HG02870 (cell line): Measurements from ENCODE around the gene MAP3K2.

Experiments used
- ATAC-seq: cut with Tn5 transposase; IDR thresholded peaks from one replicate; pipeline ENCODE4 v1.9.1; 2021; ENCODE audit warnings: mild to moderate bottlenecking, moderate library complexity; ENCODE audit not compliant: unreplicated experiment

Gene MAP3K2

GRCh38 chr2:127387655-127388422 lies at the start of gene MAP3K2:
MAP3K2 (minus strand) TSS chr2:127387975; CDS start chr2:127343129, 44,846 bp downstream.
- peak; percentile 68 for ATAC-seq

GRCh38 chr2:127437056-127437455 lies 49.3 kb upstream of the MAP3K2 start:
- ATAC-seq = no peak

- ATAC-seq = no peak
These were observed 46.7 kb upstream of the MAP3K2 start for GRCh38 chr2:127434515-127434914.

GRCh38 chr2:127431408-127432023 lies 43.7 kb upstream of the MAP3K2 start:
- ATAC-seq = no peak

GRCh38 chr2:127429844-127430425 lies 42.2 kb upstream of the MAP3K2 start:
- ATAC-seq = no peak

- ATAC-seq = no peak
These were observed 41.5 kb upstream of the MAP3K2 start for GRCh38 chr2:127429291-127429690.

GRCh38 chr2:127428815-127429109 lies 41.0 kb upstream of the MAP3K2 start:
- no peak for ATAC-seq

GRCh38 chr2:127428057-127428814 lies 40.5 kb upstream of the MAP3K2 start:
- ATAC-seq = no peak

GRCh38 chr2:127427376-127428056 lies 39.7 kb upstream of the MAP3K2 start:
- ATAC-seq = no peak

- no peak for ATAC-seq
These were observed 39.0 kb upstream of the MAP3K2 start for GRCh38 chr2:127426501-127427354.

- ATAC-seq = no peak
These were observed 38.0 kb upstream of the MAP3K2 start for GRCh38 chr2:127425540-127426490.

GRCh38 chr2:127424598-127425520 lies 37.1 kb upstream of the MAP3K2 start:
- ATAC-seq = no peak

- ATAC-seq = no peak
These were observed 36.1 kb upstream of the MAP3K2 start for GRCh38 chr2:127423880-127424279.

- no peak for ATAC-seq
These were observed 35.7 kb upstream of the MAP3K2 start for GRCh38 chr2:127423478-127423843.

- ATAC-seq = no peak
These were observed 35.0 kb upstream of the MAP3K2 start for GRCh38 chr2:127422559-127423477.

GRCh38 chr2:127421871-127422558 lies 34.2 kb upstream of the MAP3K2 start:
- ATAC-seq = no peak
